Activated T-helper 1 cell treated with anti-CD3 and anti-CD28 coated beads, Interleukin-12 subunit alpha, Interleukin-12 subunit beta, Interleukin-2, Interleukin-4 antibody, amounts not matched to agents 30 ng/mL and 10 ng/mL and 1 ng/mL, durations not matched to agents 14 hours and 24 hours and 36 hours (primary cell): ENCODE measurements around the gene NPBWR2. TPM values are rescaled to one million over a fixed set of nuclear protein-coding genes. Genes with fewer than 3 reads are reported as not detected.

Experiments used
- total RNA-seq: library from RNA; stranded (reverse); gene quantifications from 2 replicates; pipeline ENCODE4 v1.2.3, GENCODE V29; 2022

The NPBWR2 gene
- total RNA-seq, 1 donor from 2014 or later = not detected

Other genes with a start within 250 kb of the NPBWR2 start
- gene ABHD16B, start 246.1 kb downstream of the NPBWR2 start, total RNA-seq = not detected in 2 replicates
- gene TPD52L2, start 242.3 kb downstream of the NPBWR2 start, total RNA-seq = 65.9 and 73.2 TPM in 2 replicates
- gene DNAJC5, start 212.4 kb downstream of the NPBWR2 start, total RNA-seq = 47.5 and 48.2 TPM in 2 replicates
- gene UCKL1, start 151.1 kb downstream of the NPBWR2 start, total RNA-seq = 48.7 and 49.3 TPM in 2 replicates
- 28.0 and 28.3 TPM in 2 replicates for gene ZNF512B, start 137.6 kb downstream of the NPBWR2 start, total RNA-seq
- gene SAMD10, start 127.9 kb downstream of the NPBWR2 start, total RNA-seq = 29.4 and 34.9 TPM in 2 replicates
- gene PRPF6, start 126.4 kb downstream of the NPBWR2 start, total RNA-seq = 82.3 and 83.6 TPM in 2 replicates
- 5.4 and 6.1 TPM in 2 replicates for gene C20orf204, start 71.4 kb downstream of the NPBWR2 start, total RNA-seq
- 1.3 TPM in 2 replicates for gene SOX18, start 57.9 kb downstream of the NPBWR2 start, total RNA-seq
- gene TCEA2, start 44.4 kb downstream of the NPBWR2 start, total RNA-seq = 33.8 TPM in 2 replicates
- gene RGS19, start 28.0 kb downstream of the NPBWR2 start, total RNA-seq = 54.7 and 55.9 TPM in 2 replicates
- 0.16 and 0.20 TPM in 2 replicates for gene OPRL1, start 27.5 kb downstream of the NPBWR2 start, total RNA-seq
- gene LKAAEAR1, start 23.2 kb downstream of the NPBWR2 start, total RNA-seq = 0.31 and 0.39 TPM in 2 replicates
- gene MYT1, start 56.9 kb upstream of the NPBWR2 start, total RNA-seq = not detected in 2 replicates
- gene PCMTD2, start 148.2 kb upstream of the NPBWR2 start, total RNA-seq = 32.2 and 39.5 TPM in 2 replicates